Neural crest cell (in vitro differentiated cells): ENCODE data around the gene PTPRR. TPM values are rescaled to one million over a fixed set of nuclear protein-coding genes. Genes with fewer than 3 reads are reported as not detected.

Experiments used
- DNase-seq: peaks from one replicate; pipeline ENCODE4 v3.0.0; 2021; ENCODE audit warnings: low read depth, mixed read lengths, low spot score
- H3K27ac Mint-ChIP-seq: one replicate; pipeline ENCODE4 v1.8.0; 2021; ENCODE audit warnings: mild to moderate bottlenecking, mixed read lengths; ENCODE audit not compliant: unreplicated experiment
- H3K27me3 Mint-ChIP-seq: 2 replicates; pipeline ENCODE4 v1.8.0; 2021; ENCODE audit warnings: low read depth, mild to moderate bottlenecking, mixed read lengths
- H3K36me3 Mint-ChIP-seq: 2 replicates; pipeline ENCODE4 v1.8.0; 2021; ENCODE audit warnings: low read depth, mild to moderate bottlenecking, mixed read lengths
- H3K4me1 Mint-ChIP-seq: 2 replicates; pipeline ENCODE4 v1.8.0; 2021; ENCODE audit warnings: mixed read lengths
- H3K4me3 Mint-ChIP-seq: one replicate; pipeline ENCODE4 v1.8.0; 2021; ENCODE audit warnings: mild to moderate bottlenecking, mixed read lengths
- H3K9me3 Mint-ChIP-seq: 2 replicates; pipeline ENCODE4 v1.8.0; 2021; ENCODE audit warnings: mixed read lengths
- total RNA-seq: library from RNA; stranded (reverse); gene quantifications from 2 replicates; pipeline ENCODE4 v1.2.1, GENCODE V29; 2021
- TF ChIP-seq, protein P1 (sequence below): fragments of 200-600 bp; sonication (generic); conservative IDR thresholded peaks from 2 replicates; pipeline ENCODE4 v1.5.0; 2021; ENCODE audit warnings: antibody characterized with exemption, mild to moderate bottlenecking

The PTPRR gene
- total RNA-seq, 1 donor from 2014 or later = 0.61 TPM

- Mint-ChIP-seq H3K9me3 (peaks cover 15% of the 10 kb centered on the region), H3K4me1 (peaks cover 13% of the 10 kb centered on the region)
Observed at GRCh38 chr12:70806043-70806442, 114.5 kb downstream of the PTPRR start.

GRCh38 chr12:70798016-70798783 lies 122.3 kb downstream of the PTPRR start:
- no peak overlapping the region for H3K4me3 Mint-ChIP-seq
- DNase-seq = no peak
- no peaks in the 10 kb centered on the region for H3K36me3 Mint-ChIP-seq
- TF ChIP-seq, protein P1, sequence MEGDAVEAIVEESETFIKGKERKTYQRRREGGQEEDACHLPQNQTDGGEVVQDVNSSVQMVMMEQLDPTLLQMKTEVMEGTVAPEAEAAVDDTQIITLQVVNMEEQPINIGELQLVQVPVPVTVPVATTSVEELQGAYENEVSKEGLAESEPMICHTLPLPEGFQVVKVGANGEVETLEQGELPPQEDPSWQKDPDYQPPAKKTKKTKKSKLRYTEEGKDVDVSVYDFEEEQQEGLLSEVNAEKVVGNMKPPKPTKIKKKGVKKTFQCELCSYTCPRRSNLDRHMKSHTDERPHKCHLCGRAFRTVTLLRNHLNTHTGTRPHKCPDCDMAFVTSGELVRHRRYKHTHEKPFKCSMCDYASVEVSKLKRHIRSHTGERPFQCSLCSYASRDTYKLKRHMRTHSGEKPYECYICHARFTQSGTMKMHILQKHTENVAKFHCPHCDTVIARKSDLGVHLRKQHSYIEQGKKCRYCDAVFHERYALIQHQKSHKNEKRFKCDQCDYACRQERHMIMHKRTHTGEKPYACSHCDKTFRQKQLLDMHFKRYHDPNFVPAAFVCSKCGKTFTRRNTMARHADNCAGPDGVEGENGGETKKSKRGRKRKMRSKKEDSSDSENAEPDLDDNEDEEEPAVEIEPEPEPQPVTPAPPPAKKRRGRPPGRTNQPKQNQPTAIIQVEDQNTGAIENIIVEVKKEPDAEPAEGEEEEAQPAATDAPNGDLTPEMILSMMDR = no peak
- no peak overlapping the region for H3K27ac Mint-ChIP-seq
- H3K4me1 Mint-ChIP-seq = no peaks in the 10 kb centered on the region
- no peaks in the 10 kb centered on the region for H3K27me3 Mint-ChIP-seq
- no peaks in the 10 kb centered on the region for H3K9me3 Mint-ChIP-seq

More at GRCh38 chr12:70806043-70806442, 114.5 kb downstream of the PTPRR start:
- Mint-ChIP-seq H3K27ac (no peak overlapping the region), H3K27me3 (no peaks in the 10 kb centered on the region), H3K36me3 (no peaks in the 10 kb centered on the region), H3K4me3 (no peak overlapping the region)
- no peak for DNase-seq
- TF ChIP-seq, protein P1 = no peak

GRCh38 chr12:70796989-70797388 lies 123.5 kb downstream of the PTPRR start:
- no peaks in the 10 kb centered on the region for H3K27me3 Mint-ChIP-seq
- no peaks in the 10 kb centered on the region for H3K4me1 Mint-ChIP-seq
- TF ChIP-seq, protein P1 = no peak
- H3K4me3 Mint-ChIP-seq = no peak overlapping the region
- no peaks in the 10 kb centered on the region for H3K36me3 Mint-ChIP-seq
- no peaks in the 10 kb centered on the region for H3K9me3 Mint-ChIP-seq
- H3K27ac Mint-ChIP-seq = no peak overlapping the region
- DNase-seq = no peak

DNA sequence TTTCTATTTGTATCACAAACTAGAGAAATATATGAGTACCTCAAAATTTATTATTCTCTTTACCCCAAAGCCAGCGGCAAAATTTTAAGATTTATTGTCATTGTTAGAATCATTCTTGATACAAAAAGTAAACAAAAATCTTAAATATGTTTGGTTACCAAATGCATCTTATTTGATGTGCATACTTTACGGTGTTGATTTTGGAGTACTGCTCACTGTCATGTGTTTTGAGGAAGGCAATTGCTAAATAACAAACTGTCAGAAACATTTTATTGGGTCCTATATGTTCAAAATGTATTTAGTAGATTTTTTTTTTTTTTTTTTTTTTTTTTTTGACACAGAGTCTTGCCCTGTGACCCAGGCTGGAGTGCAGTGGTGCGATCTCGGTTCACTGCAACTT lies 124.9 kb downstream of the PTPRR start:
- Mint-ChIP-seq H3K27ac (no peak overlapping the region), H3K4me3 (no peak overlapping the region), H3K36me3 (no peaks in the 10 kb centered on the region), H3K9me3 (no peaks in the 10 kb centered on the region), H3K4me1 (no peaks in the 10 kb centered on the region), H3K27me3 (no peaks in the 10 kb centered on the region)
- TF ChIP-seq, protein P1 = no peak
- no peak for DNase-seq

DNA sequence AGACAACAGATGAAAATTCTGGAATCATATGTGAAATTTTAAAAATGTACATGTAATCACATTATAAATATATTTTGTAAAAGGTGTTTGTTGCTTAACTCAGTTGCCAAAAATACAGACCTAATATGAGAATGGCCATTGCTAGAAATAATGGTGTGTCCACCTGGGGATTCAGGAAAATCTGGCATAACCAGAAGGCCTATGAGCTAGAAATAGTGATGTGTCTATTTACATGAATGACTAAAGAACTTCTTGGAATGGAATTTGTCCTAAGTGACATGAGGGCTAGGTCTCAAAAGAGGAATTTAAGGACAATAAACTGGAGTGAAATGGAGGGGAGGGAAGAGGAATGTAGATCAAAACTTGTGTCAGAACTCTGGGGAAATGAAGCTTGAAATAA lies 126.4 kb downstream of the PTPRR start:
- Mint-ChIP-seq H3K9me3 (no peaks in the 10 kb centered on the region), H3K27ac (no peak overlapping the region), H3K4me1 (no peaks in the 10 kb centered on the region), H3K27me3 (no peaks in the 10 kb centered on the region), H3K36me3 (no peaks in the 10 kb centered on the region), H3K4me3 (no peak overlapping the region)
- no peak for DNase-seq
- TF ChIP-seq, protein P1 = no peak
